Left lung (tissue), 10 donors: Measurements from ENCODE around the gene TTPAL. TPM values are rescaled to one million over a fixed set of nuclear protein-coding genes. Genes with fewer than 3 reads are reported as not detected.

ENCODE experiments used
- ATAC-seq: fragments of 200-7000 bp; cut with Tn5 transposase; one replicate; pipeline ENCODE4 v1.9.1; 2020; ENCODE audit warnings: moderate library complexity
- DNase-seq, 4 donors: peaks; one replicate each; pipeline ENCODE4 v3.0.0-alpha.2; 2013 to 2020
- H3K27ac ChIP-seq, 2 donors: fragments of 200-600 bp; sonication (generic) in 1 of 2; one replicate each; pipeline versions ENCODE4 v1.5.0 to v1.8.0; 2020 to 2021
- H3K27me3 ChIP-seq, 2 donors: fragments of 200-600 bp; sonication (generic) in 1 of 2; one replicate each; pipeline versions ENCODE4 v1.5.0 to v1.8.0; 2020 to 2021
- H3K36me3 ChIP-seq, 2 donors: fragments of 200-600 bp; sonication (generic) in 1 of 2; one replicate each; pipeline versions ENCODE4 v1.5.0 to v1.8.0; 2020 to 2021
- H3K4me1 ChIP-seq, 2 donors: fragments of 200-600 bp; one replicate each; pipeline ENCODE4 v1.8.0; 2021
- H3K4me3 ChIP-seq, 2 donors: fragments of 200-600 bp; sonication (generic) in 1 of 2; one replicate each; pipeline versions ENCODE4 v1.5.0 to v1.8.0; 2020 to 2021; ENCODE audit warnings: mild to moderate bottlenecking in 1 of 2
- H3K9me3 ChIP-seq, 2 donors: fragments of 200-600 bp; sonication (generic) in 1 of 2; one replicate each; pipeline versions ENCODE4 v1.5.0 to v1.8.0; 2020 to 2021
- CTCF ChIP-seq, 2 donors: fragments of 200-600 bp; sonication (generic) in 1 of 2; IDR thresholded peaks; one replicate each; pipeline versions ENCODE4 v1.5.0 to v1.8.0; 2021; ENCODE audit warnings: antibody characterized with exemption in 2 of 2
- intact Hi-C, 2 donors: fragments of 100-400 bp; cut with DNase I; formaldehyde crosslinking; loops; one replicate each; pipeline versions ENCODE4 v1.11.2 to v1.14.2; 2022
- polyA plus RNA-seq, 6 donors: library from polyadenylated mRNA; unstranded; fragments of 120-200 nt; gene quantifications; one replicate each; pipeline ENCODE4 v1.2.1, GENCODE V29; 2013; ENCODE audit not compliant: insufficient read length in 6 of 6
- total RNA-seq, 2 donors: library from RNA; stranded (reverse); fragmentation: NEBNext Ultra II Directional; extraction: Animal tissue kit (Norgen Biotek cat#: 25700); gene quantifications; one replicate each; pipeline ENCODE4 v1.2.1, GENCODE V29; 2021
- donor health status: DM: no; HTN: yes; CAD: no.
- donor health status: DM: no; HTN: no; CAD: no.

Gene TTPAL
- total and polyA plus RNA-seq, 8 donors, result 9.0 to 15.1 (median 11.7) TPM

GRCh38 chr20:44430270-44431065, 45.2 kb upstream of the TTPAL start:
- no peak for TF ChIP-seq CTCF (IDR thresholded peaks at IDR 0.05)
- ATAC-seq (no peak), DNase-seq (no peak)
- no peak overlapping the region for H3K27ac ChIP-seq
- no peaks in the 10 kb centered on the region for H3K9me3 ChIP-seq
- H3K4me1 ChIP-seq, result no peaks in the 10 kb centered on the region
- intact Hi-C loops, result no loop called here
- no peak overlapping the region for H3K4me3 ChIP-seq
- peaks cover 0 to 31% of the 10 kb centered on the region in 2 donors for H3K27me3 ChIP-seq
- no peaks in the 10 kb centered on the region for H3K36me3 ChIP-seq

DNA sequence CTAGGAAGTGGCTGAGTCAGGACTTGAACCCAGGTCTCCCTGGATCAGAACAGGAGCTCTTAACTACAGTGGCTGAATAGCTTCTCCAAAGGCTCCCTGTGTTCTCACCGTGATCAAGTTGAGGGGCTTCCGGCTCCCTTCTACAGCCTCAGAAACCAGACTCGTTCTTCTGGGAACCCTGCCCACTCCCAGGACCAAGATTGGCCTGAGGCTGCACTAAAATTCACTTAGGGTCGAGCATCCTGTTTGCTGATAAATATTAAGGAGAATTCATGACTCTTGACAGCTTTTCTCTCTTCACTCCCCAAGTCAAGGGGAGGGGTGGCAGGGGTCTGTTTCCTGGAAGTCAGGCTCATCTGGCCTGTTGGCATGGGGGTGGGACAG, 44.6 kb upstream of the TTPAL start:
- Histone ChIP-seq H3K27me3 (peaks cover 0 to 31% of the 10 kb centered on the region in 2 donors), H3K27ac (no peak overlapping the region), H3K4me3 (no peak overlapping the region), H3K36me3 (no peaks in the 10 kb centered on the region), H3K4me1 (no peaks in the 10 kb centered on the region), H3K9me3 (no peaks in the 10 kb centered on the region)
- no peak for TF ChIP-seq CTCF (IDR thresholded peaks at IDR 0.05)
- DNase-seq (no peak), ATAC-seq (no peak)
- intact Hi-C loops, result no loop called here

DNA sequence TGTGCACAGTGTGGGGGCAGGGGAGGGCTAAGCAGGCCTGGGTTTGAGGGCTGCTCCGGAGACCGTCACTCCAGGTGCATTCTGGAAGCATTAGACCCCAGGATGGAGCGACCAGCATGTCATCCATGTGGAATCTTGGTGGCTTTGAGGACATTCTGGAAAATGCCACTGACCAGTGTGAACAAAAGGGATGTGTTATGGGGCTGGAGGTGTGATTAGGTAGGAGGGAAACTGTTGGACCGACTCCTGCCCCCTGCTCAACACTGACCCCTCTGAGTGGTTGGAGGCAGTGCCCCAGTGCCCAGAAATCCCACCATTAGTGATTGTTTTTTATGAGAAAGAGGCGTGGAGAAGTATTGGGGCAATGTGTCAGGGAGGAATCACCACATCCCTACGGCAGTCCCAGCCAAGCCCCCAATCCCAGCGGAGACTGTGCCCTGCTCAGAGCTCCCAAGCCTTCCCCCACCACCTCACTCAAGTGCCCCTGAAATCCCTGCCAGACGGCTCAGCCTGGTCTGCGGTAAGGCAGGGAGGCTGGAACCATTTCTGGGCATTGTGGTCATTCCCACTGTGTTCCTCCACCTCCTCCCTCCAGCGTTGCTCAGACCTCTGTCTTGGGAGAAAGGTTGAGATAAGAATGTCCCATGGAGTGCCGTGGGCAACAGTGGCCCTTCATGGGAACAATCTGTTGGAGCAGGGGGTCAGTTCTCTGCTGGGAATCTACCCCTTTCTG, 44.0 kb upstream of the TTPAL start:
- H3K4me1 ChIP-seq, result no peaks in the 10 kb centered on the region
- ATAC-seq (no peak), DNase-seq (no peak)
- H3K27me3 ChIP-seq, result peaks cover 0 to 31% of the 10 kb centered on the region in 2 donors
- no peak for TF ChIP-seq CTCF (IDR thresholded peaks at IDR 0.05)
- intact Hi-C loops, result no loop called here
- no peak overlapping the region for H3K27ac ChIP-seq
- no peak overlapping the region for H3K4me3 ChIP-seq
- H3K36me3 ChIP-seq, result no peaks in the 10 kb centered on the region
- no peaks in the 10 kb centered on the region for H3K9me3 ChIP-seq

GRCh38 chr20:44432618-44433577, 42.8 kb upstream of the TTPAL start:
- Histone ChIP-seq H3K9me3 (no peaks in the 10 kb centered on the region), H3K4me3 (no peak overlapping the region), H3K27ac (no peak overlapping the region), H3K4me1 (no peaks in the 10 kb centered on the region), H3K36me3 (no peaks in the 10 kb centered on the region), H3K27me3 (peaks cover 0 to 31% of the 10 kb centered on the region in 2 donors)
- DNase-seq, result no peak
- no peak for TF ChIP-seq CTCF (IDR thresholded peaks at IDR 0.05)
- intact Hi-C loops, result no loop called here
- ATAC-seq, result no peak
